HEK293 (cell line): ENCODE measurements around the gene IP6K3.

Source experiments
- CTCF ChIA-PET: fragments of 350-600 bp; formaldehyde crosslinking; extraction: SDS; loops from one replicate; lab custom pipeline; 2021; ENCODE audit warnings: antibody characterized with exemption; lab: Yijun Ruan, JAX
- POLR2A ChIA-PET: fragments of 300-600 bp; formaldehyde crosslinking; extraction: SDS; loops from one replicate; lab custom pipeline; 2020; ENCODE audit warnings: antibody characterized with exemption, inconsistent platforms; lab: Yijun Ruan, JAX
- H3K27ac ChIP-seq: fragments of 200-500 bp; sonication (Bioruptor generic); 2 replicates; pipeline ENCODE4 v1.5.1; 2014; ENCODE audit warnings: low read depth, low read length, control low read depth, inconsistent platforms; ENCODE audit errors: extremely low read depth
- H3K36me3 ChIP-seq, 2 experiments: fragments of 200-500 bp in 1 of 2; sonication (Bioruptor generic) in 1 of 2; 1 replicate in 1 of 2; 2 replicates in 1 of 2; pipeline ENCODE4 v1.5.1; 2014 to 2017; ENCODE audit warnings: inconsistent platforms in 2 of 2, low read length in 2 of 2; ENCODE audit not compliant: control insufficient read depth in 2 of 2, insufficient read depth in 1 of 2
- H3K4me1 ChIP-seq: fragments of 200-500 bp; sonication (Bioruptor generic); 2 replicates; pipeline ENCODE4 v1.5.1; 2014; ENCODE audit warnings: mild to moderate bottlenecking, low read length, inconsistent platforms; ENCODE audit not compliant: control insufficient read depth, insufficient read depth
- H3K4me3 ChIP-seq: 2 replicates; pipeline ENCODE4 v1.5.1; 2011; ENCODE audit warnings: low read depth, mild to moderate bottlenecking, control low read depth, low read length, moderate library complexity
- H3K9me3 ChIP-seq: fragments of 200-500 bp; sonication (Bioruptor generic); 2 replicates; pipeline ENCODE4 v1.5.1; 2014; ENCODE audit warnings: low read depth, low read length, inconsistent platforms; ENCODE audit not compliant: control insufficient read depth, insufficient read depth
- GLI2 ChIP-seq: fragments of 450-650 bp; formaldehyde crosslinking; IDR thresholded peaks from 2 replicates; pipeline ENCODE4; 2017; ENCODE audit warnings: missing biosample characterization, missing genetic modification characterization, low read depth, borderline replicate concordance
- GLIS1 ChIP-seq: fragments of 450-650 bp; formaldehyde crosslinking; IDR thresholded peaks from 2 replicates; pipeline ENCODE4 v1.5.1; 2016; ENCODE audit warnings: missing biosample characterization, missing genetic modification characterization
- KLF8 ChIP-seq: fragments of 450-650 bp; formaldehyde crosslinking; IDR thresholded peaks from 2 replicates; pipeline ENCODE4 v1.5.1; 2016; ENCODE audit warnings: missing biosample characterization, missing genetic modification characterization
- TCF7L2 ChIP-seq: IDR thresholded peaks from 2 replicates; pipeline ENCODE4 v1.6.1; 2011; ENCODE audit warnings: low read depth, mild to moderate bottlenecking, inconsistent platforms, low read length, moderate library complexity, borderline replicate concordance
- ZBTB20 ChIP-seq: fragments of 450-650 bp; formaldehyde crosslinking; IDR thresholded peaks from 2 replicates; pipeline ENCODE4 v1.5.1; 2016; ENCODE audit warnings: missing biosample characterization, missing genetic modification characterization
- ZIC2 ChIP-seq: fragments of 450-650 bp; formaldehyde crosslinking; IDR thresholded peaks from 2 replicates; pipeline ENCODE4 v1.5.1; 2016; ENCODE audit warnings: missing biosample characterization, missing genetic modification characterization
- ZNF19 ChIP-seq: fragments of 450-650 bp; formaldehyde crosslinking; IDR thresholded peaks from 2 replicates; pipeline ENCODE4; 2016; ENCODE audit warnings: missing biosample characterization, missing genetic modification characterization, low read depth
- ZNF202 ChIP-seq: fragments of 450-650 bp; formaldehyde crosslinking; IDR thresholded peaks from 2 replicates; pipeline ENCODE4 v1.5.1; 2016; ENCODE audit warnings: missing biosample characterization, missing genetic modification characterization, borderline replicate concordance
- ZNF23 ChIP-seq: fragments of 450-650 bp; formaldehyde crosslinking; IDR thresholded peaks from 2 replicates; pipeline ENCODE4 v1.5.1; 2016; ENCODE audit warnings: missing biosample characterization, missing genetic modification characterization, borderline replicate concordance
- ZNF596 ChIP-seq: fragments of 450-650 bp; IDR thresholded peaks from 2 replicates; pipeline ENCODE4 v1.5.0; 2018; ENCODE audit warnings: missing biosample characterization, mild to moderate bottlenecking, missing genetic modification characterization, moderate library complexity
- ZNF707 ChIP-seq: fragments of 450-650 bp; formaldehyde crosslinking; IDR thresholded peaks from 2 replicates; pipeline ENCODE4 v1.5.1; 2016; ENCODE audit warnings: missing biosample characterization, missing genetic modification characterization
- ZNF777 ChIP-seq: fragments of 450-650 bp; formaldehyde crosslinking; IDR thresholded peaks from 2 replicates; pipeline ENCODE4 v1.5.1; 2017; ENCODE audit warnings: missing biosample characterization, missing genetic modification characterization, borderline replicate concordance
- ZXDB ChIP-seq: fragments of 450-650 bp; formaldehyde crosslinking; IDR thresholded peaks from 2 replicates; pipeline ENCODE4 v1.5.1; 2016; ENCODE audit warnings: missing biosample characterization, missing genetic modification characterization
- TF ChIP-seq, protein P1 (sequence below): fragments of 450-650 bp; formaldehyde crosslinking; conservative IDR thresholded peaks from 2 replicates; pipeline ENCODE4 v1.5.1; 2016; ENCODE audit warnings: low read depth, missing biosample characterization, missing genetic modification characterization
- TF ChIP-seq, protein P2 (sequence below): fragments of 450-650 bp; formaldehyde crosslinking; IDR thresholded peaks from 2 replicates; pipeline ENCODE4 v1.5.1; 2016; ENCODE audit warnings: missing biosample characterization, missing genetic modification characterization
- TF ChIP-seq, protein P3 (sequence below): fragments of 450-650 bp; formaldehyde crosslinking; IDR thresholded peaks from 2 replicates; pipeline ENCODE4 v1.5.1; 2017; ENCODE audit warnings: missing biosample characterization, missing genetic modification characterization
- TF ChIP-seq, protein P4 (sequence below): fragments of 450-650 bp; formaldehyde crosslinking; IDR thresholded peaks from 2 replicates; pipeline ENCODE4 v1.5.1; 2016; ENCODE audit warnings: missing biosample characterization, missing genetic modification characterization

Gene IP6K3

DNA sequence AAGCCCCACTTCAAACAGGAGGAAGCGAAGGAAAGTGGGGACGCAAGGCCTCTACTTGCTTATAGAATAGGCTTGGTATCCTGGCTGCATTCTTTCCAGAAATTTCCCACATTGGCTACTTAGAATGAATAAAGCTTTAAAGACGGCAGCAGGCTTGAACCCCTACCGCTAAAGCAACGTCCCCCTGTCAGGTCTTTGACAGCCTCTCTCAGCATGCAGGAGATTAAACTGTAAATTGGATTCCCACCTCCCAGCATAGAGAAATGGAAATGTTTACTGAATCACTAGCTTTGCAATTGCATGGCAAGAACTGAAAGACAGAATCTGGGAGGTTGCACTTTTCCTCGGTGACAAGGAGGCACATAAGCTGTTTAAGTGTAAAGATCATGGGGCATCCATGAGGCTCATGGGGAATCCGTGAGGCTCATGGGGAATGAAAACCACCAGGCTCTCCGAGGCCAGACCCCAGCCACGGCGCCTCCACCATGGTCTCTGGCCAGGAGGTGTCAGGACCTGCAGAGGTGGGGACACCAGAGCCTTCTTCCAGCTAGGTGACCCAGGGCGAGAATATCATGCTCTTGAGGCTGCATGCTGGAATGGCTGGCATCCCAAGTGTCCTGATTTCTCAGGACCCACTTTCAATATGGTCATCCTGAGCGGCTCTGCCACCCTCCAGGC is 31.9 kb upstream of the IP6K3 start:
- H3K9me3 ChIP-seq: no peaks in the 10 kb centered on the region
- CTCF ChIA-PET: interaction anchor here (0.5 to 4.6 kb wide), 11 partner anchors 8 to 1371 kb away, joined by 3 to 30 read pairs (median 3); partner anchors contain the start of gene LEMD2
- H3K36me3 ChIP-seq: peaks cover 10 to 97% of the 10 kb centered on the region in 2 experiments
- TF ChIP-seq GLIS1 (tag by site-specific recombination): peak; percentile 33; the same call in 1 of the 2 replicates
- no peak for TF ChIP-seq ZBTB20 (tag by site-specific recombination)
- TF ChIP-seq TCF7L2: no peak
- TF ChIP-seq ZIC2 (tag by site-specific recombination): peak; percentile 80
- TF ChIP-seq ZNF777 (tag by site-specific recombination): no peak
- TF ChIP-seq, all 188 proteins: peak for 2
- Histone ChIP-seq H3K27ac (no peak overlapping the region), H3K4me3 (no peak overlapping the region), H3K4me1 (no peaks in the 10 kb centered on the region)
- POLR2A ChIA-PET: interaction anchor here (0.7 to 1.3 kb wide), 3 partner anchors 62 to 1497 kb away, joined by 3 to 6 read pairs (median 3); no protein-coding TSS in a partner anchor

DNA sequence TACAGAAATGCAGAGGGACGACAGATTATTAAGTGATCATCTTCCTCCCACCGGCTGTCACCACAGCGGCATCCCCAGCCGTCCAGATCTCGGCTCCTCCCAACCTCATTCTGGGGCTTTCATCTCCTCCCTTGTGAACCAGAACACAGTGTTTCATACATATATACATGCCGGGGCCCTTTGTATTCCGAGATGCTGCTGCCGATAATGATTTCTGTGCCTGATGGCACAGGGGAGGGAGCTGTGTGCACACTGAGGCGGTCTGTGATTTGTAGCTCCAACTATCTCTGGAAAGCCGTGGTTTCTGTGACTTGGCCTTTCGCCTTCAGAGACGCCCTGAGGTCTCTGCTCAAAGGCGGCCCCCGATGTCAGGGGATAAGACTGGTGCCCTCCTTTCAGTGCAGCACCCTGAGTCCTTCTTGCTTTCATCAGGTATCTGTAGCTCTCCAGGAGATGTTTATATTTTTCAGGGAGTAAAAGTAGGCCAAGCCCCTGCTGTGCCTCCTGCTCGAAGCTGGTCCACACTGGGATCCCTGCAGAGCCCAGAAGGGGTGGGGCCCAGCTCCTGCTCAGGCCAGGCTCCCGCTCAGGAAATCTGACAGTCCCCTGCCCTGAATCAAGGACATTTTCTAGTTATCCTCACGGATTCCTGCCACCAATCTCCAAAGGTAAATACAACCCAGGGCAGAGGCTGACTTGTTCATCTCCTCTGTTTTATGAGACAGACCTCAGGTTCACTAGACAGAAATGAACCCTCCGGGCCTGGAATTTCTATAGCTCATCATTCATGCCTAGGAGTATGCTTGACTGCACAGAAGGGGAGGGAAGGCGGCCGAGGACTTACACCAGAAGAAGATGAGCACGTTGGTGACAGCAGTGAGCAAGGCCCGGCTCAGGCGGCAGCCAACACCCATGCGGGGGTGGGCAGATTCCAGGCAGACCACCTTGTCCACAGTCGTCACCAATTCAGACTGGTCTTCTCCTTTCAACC is 31.0 kb upstream of the IP6K3 start:
- TF ChIP-seq ZIC2 (tag by site-specific recombination): peak; percentile 82
- no peak for TF ChIP-seq ZNF707 (tag by site-specific recombination)
- TF ChIP-seq, protein P1, sequence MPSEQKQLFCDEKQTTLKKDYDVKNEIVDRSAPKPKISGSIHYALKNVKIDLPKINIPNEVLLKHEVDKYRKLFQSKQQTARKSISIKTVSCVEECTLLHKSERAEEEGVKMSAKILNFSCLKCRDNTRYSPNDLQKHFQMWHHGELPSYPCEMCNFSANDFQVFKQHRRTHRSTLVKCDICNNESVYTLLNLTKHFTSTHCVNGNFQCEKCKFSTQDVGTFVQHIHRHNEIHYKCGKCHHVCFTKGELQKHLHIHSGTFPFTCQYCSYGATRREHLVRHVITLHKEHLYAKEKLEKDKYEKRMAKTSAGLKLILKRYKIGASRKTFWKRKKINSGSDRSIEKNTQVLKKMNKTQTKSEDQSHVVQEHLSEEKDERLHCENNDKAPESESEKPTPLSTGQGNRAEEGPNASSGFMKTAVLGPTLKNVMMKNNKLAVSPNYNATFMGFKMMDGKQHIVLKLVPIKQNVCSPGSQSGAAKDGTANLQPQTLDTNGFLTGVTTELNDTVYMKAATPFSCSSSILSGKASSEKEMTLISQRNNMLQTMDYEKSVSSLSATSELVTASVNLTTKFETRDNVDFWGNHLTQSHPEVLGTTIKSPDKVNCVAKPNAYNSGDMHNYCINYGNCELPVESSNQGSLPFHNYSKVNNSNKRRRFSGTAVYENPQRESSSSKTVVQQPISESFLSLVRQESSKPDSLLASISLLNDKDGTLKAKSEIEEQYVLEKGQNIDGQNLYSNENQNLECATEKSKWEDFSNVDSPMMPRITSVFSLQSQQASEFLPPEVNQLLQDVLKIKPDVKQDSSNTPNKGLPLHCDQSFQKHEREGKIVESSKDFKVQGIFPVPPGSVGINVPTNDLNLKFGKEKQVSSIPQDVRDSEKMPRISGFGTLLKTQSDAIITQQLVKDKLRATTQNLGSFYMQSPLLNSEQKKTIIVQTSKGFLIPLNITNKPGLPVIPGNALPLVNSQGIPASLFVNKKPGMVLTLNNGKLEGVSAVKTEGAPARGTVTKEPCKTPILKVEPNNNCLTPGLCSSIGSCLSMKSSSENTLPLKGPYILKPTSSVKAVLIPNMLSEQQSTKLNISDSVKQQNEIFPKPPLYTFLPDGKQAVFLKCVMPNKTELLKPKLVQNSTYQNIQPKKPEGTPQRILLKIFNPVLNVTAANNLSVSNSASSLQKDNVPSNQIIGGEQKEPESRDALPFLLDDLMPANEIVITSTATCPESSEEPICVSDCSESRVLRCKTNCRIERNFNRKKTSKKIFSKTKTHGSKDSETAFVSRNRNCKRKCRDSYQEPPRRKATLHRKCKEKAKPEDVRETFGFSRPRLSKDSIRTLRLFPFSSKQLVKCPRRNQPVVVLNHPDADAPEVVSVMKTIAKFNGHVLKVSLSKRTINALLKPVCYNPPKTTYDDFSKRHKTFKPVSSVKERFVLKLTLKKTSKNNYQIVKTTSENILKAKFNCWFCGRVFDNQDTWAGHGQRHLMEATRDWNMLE (tag by site-specific recombination): no peak
- TF ChIP-seq GLIS1 (tag by site-specific recombination): peak; percentile 47
- TF ChIP-seq, all 188 proteins: peak for 2
- no peaks in the 10 kb centered on the region for H3K4me1 ChIP-seq
- CTCF ChIA-PET: interaction anchor here (0.5 to 3.3 kb wide), 9 partner anchors 10 to 869 kb away, joined by 3 to 9 read pairs (median 3); partner anchors contain the start of gene LEMD2
- POLR2A ChIA-PET: interaction anchor here (1.2 kb wide), 1 partner anchor 11 kb away, joined by 3 read pairs; the partner anchor contains the start of gene LEMD2
- H3K4me3 ChIP-seq: no peak overlapping the region
- H3K27ac ChIP-seq: no peak overlapping the region
- H3K36me3 ChIP-seq: peaks cover 10 to 97% of the 10 kb centered on the region in 2 experiments
- H3K9me3 ChIP-seq: no peaks in the 10 kb centered on the region

DNA sequence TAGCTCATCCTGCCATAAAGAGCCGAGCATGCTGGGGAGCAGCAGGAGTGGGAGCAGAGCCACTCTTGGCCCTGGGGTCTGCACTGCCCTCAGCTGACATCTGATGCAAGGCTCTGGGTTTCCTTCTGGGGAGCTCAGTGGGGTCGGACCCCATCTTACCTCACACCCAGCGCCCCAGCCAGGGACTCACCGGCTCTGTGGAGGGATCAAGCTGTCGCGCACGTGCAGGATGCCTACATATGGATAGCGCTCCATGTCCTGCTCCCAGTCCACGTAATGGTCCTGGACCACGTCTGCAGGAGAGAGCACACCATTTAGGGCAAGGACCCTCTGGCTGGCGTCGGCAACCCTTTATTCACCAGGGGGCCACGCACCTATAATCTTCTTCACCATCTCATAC is 30.1 kb upstream of the IP6K3 start:
- ChIA-PET CTCF (no interaction called here), POLR2A (no interaction called here)
- Histone ChIP-seq H3K9me3 (no peaks in the 10 kb centered on the region), H3K27ac (no peak overlapping the region), H3K4me3 (no peak overlapping the region), H3K36me3 (peaks cover 10 to 95% of the 10 kb centered on the region in 2 experiments), H3K4me1 (no peaks in the 10 kb centered on the region)
- TF ChIP-seq ZNF19 (tag by site-specific recombination) (no peak), KLF8 (tag by site-specific recombination) (no peak), ZNF202 (no peak), ZXDB (no peak), ZNF23 (tag by site-specific recombination) (no peak), ZNF707 (tag by site-specific recombination) (no peak), GLI2 (tag by site-specific recombination) (no peak), ZNF596 (tag by site-specific recombination) (no peak)
- TF ChIP-seq, protein P2, sequence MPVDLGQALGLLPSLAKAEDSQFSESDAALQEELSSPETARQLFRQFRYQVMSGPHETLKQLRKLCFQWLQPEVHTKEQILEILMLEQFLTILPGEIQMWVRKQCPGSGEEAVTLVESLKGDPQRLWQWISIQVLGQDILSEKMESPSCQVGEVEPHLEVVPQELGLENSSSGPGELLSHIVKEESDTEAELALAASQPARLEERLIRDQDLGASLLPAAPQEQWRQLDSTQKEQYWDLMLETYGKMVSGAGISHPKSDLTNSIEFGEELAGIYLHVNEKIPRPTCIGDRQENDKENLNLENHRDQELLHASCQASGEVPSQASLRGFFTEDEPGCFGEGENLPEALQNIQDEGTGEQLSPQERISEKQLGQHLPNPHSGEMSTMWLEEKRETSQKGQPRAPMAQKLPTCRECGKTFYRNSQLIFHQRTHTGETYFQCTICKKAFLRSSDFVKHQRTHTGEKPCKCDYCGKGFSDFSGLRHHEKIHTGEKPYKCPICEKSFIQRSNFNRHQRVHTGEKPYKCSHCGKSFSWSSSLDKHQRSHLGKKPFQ: no peak
- TF ChIP-seq, protein P3, sequence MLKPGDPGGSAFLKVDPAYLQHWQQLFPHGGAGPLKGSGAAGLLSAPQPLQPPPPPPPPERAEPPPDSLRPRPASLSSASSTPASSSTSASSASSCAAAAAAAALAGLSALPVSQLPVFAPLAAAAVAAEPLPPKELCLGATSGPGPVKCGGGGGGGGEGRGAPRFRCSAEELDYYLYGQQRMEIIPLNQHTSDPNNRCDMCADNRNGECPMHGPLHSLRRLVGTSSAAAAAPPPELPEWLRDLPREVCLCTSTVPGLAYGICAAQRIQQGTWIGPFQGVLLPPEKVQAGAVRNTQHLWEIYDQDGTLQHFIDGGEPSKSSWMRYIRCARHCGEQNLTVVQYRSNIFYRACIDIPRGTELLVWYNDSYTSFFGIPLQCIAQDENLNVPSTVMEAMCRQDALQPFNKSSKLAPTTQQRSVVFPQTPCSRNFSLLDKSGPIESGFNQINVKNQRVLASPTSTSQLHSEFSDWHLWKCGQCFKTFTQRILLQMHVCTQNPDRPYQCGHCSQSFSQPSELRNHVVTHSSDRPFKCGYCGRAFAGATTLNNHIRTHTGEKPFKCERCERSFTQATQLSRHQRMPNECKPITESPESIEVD (tag by site-specific recombination): no peak
- TF ChIP-seq, protein P4, sequence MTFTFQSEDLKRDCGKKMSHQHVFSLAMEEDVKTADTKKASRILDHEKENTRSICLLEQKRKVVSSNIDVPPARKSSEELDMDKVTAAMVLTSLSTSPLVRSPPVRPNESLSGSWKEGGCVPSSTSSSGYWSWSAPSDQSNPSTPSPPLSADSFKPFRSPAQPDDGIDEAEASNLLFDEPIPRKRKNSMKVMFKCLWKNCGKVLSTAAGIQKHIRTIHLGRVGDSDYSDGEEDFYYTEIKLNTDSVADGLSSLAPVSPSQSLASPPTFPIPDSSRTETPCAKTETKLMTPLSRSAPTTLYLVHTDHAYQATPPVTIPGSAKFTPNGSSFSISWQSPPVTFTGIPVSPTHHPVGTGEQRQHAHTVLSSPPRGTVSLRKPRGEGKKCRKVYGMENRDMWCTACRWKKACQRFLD (tag by site-specific recombination): no peak
